HG03159 (cell line): ENCODE results near the gene IPO4.
A peak's percentile ranks its signal among the peaks of the same experiment; 100 is the strongest.
"Not testable (repeated sequence)": the region's sequence is repeated elsewhere in the genome, so short reads cannot be mapped to it uniquely, and the experiment has no call there.

Experiments used
- ATAC-seq: cut with Tn5 transposase; IDR thresholded peaks from one replicate; pipeline ENCODE4 v1.9.1; 2021; ENCODE audit warnings: mild to moderate bottlenecking, moderate library complexity; ENCODE audit not compliant: unreplicated experiment

Gene IPO4

DNA sequence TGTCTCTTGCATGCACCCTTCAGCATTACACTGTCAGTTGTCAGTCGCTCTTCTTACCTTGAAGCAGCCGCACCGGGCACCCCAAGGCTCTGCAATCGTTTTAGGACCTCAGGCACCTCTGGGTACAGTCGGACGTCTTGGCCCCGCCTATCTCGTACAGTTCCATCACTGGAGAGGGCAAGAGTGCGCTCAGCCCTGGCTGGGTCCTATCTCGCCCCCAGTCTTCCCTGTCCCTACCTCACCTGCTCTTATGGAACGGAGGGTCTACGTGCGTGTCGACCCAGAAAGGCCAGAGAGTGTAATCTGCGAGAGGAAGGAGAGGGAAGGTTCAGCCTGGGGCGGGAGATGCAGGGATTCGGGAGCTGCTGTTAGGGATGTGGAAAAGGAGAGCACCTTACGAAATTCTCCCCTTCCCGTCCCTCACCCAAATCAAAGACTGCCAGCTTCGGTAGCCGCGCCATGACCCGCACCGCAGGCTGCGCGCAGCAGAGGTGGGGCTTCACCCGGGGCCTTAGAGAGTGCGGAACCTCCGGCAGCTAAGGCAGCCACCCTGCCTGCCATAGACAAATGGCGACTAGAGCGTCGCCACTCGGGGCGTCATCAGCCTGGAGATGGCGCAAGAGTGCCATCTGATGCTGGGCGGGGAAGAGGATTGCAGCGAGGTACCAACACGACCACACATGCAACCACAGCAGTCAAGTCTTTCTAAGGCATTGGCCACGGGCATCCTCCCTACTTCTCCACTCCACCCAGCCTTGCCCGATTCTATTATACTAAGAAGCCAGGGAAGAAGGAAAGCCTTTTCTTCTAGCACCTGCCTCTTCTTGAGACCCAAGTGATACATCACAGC is 27.1 kb upstream of the IPO4 start, which contains the start of gene MDP1:
Gene MDP1, minus strand, starts transcription at position 572 of the 850 bp plus-strand sequence. Its CDS starts 111 bp downstream, at position 461.
- ATAC-seq = peak; percentile 60

GRCh38 chr14:24213866-24214662 is 25.4 kb upstream of the IPO4 start:
- no peak for ATAC-seq

DNA sequence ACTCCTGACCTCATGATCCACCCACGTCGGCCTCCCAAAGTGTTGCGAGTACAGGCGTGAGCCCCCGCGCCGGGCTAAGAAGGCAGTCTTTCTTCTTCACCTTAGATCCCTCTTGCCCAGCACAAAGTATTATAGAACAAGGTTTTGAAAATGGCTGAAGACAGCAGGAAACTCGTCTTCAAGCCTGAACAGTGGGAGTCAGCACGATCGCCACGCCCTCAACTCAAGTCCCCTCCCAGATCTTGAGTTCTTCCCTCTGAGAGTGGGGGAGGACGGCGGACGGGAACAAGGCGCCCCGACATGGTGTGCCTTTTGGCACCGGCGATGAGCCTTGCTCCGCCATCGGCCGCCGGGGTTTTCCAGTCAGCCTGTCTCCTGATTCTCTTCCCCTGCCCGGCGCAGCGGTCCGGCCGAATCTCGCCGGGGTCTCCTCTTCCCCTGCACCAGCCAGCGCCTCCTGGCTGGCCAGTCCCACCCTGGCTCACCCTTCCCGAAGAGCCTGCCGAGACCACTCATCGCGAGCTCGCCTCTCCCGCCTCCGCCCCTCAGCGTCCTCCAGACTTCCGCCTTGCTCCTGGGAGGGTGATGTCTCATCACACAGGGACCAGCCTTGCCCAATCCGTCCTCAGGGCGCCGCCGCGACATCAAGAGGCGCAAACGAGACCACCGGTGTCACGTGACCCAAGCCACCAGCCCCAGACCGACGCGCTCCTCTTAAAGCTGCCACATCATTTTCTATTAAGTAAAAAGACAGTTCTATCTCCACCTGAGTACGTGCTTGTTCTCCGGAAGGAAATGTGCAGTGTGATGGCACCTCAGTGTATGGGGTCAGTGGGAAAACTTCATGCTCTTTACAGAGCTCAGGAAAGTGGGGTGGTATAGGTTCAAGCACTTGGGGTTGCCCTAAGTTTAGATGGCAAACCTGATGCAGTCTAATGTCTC is 24.6 kb upstream of the IPO4 start, which contains the start of gene CHMP4A:
Gene CHMP4A, minus strand, starts transcription at position 565 of the 942 bp plus-strand sequence. Its CDS starts 49 bp downstream, at position 516.
- ATAC-seq = peak; percentile 73

- ATAC-seq = no peak
These were observed 22.7 kb upstream of the IPO4 start for GRCh38 chr14:24211311-24211710.

DNA sequence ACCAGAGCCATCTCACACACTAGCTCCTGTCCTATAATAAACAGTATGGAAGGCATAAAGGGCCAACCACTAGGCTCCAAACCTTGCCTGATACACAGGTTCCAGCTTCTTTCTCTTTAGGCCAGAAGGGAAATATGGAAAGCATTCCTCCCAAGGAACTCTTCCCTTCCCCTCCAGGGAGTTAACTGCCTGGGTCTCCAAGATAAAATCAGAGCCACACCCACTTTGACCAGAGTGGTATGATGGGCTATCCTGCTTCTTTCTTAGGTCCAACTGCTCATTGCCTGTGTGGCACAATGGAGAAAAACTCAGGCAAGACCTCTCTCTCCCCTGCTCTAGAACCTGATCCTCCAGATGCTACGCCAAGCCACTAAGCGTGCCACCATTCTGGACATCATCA is 19.0 kb upstream of the IPO4 start:
- no peak for ATAC-seq

GRCh38 chr14:24207104-24207551 is 18.5 kb upstream of the IPO4 start:
- no peak for ATAC-seq

GRCh38 chr14:24206260-24207103 is 17.9 kb upstream of the IPO4 start:
- no peak for ATAC-seq

- ATAC-seq = no peak
These were observed 15.8 kb upstream of the IPO4 start for GRCh38 chr14:24204163-24205146.

DNA sequence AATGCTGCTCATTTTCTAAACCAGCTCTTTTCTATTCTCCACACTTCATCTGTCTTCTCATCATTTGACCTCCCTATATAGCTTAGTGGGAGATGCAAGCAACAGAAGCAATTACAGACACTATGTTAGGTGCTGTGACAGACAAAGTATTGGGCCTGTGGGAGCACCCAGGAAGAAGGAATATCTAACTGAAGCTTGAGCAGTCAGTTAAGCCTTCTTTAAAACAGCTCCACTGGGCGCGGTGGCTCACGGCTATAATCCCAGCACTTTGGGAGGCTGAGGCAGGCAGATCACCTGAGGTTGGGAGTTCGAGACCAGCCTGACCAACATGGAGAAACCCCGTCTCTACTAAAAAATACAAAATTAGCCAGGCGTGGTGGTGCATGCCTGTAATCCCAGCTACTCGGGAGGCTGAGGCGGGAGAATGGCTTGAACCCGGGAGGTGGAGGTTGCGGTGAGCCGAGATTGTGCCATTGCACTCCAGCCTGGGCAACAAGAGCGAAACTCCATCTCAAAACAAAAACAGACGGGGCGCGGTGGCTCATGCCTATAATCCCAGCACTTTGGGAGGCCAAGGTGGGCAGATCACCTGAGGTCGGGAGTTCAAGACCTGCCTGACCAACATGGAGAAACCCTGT is 14.8 kb upstream of the IPO4 start:
- not testable (repeated sequence) for ATAC-seq

GRCh38 chr14:24202538-24202937 is 13.9 kb upstream of the IPO4 start:
- not testable (repeated sequence) for ATAC-seq

DNA sequence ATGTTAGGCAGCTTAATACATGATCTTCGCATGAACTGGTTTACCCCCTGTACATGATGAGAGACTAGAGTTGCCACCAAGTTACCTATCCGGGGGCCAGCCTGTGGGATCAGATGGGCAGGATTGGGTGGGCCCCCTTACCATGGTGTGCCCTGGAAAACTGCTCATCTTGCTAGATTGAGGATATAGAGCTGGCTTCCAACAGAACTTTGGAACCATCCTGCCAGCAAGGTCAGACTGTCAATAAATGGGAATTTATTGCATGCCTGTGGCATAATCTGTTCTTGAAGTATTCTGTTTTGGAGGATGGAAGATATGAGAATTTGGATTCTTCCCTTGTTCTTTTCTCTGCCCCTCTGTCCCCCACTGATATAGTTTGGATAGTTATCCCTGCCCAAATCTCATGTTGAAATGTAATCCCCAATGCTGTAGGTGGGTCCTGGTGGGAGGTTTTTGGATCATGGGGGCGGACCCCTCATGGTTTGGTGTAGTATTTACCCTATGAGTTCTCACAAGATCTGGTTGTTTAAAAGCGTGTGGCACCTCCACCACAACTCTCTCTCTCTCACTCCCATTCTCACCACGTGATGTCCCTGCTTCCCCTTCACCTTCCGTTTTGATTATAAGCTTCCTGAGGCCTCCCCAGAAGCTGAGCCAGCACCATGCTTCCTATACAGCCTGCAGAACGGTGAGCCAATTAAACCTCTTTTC is 10.4 kb upstream of the IPO4 start:
- ATAC-seq = no peak

DNA sequence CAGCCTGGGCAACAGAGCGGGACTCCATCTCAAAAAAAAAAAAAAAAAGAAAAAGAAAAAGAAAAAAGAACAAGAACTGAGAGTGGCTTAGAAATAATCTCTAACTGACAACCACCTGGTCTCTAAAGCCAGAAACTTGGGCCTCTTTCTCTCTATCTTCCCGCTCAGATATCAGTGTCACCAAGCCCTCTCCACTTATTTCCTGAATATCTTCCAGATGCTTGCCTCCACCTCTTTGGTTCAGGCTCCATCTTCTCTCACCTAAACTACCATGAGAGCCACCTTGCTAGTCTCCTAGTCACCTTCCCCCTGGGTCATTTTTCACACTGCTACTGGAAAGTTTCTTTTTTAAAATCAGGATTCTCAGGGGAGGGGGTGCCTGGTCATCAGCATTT is 8.4 kb upstream of the IPO4 start:
- no peak for ATAC-seq

- ATAC-seq = peak; percentile 15
These were observed 7.7 kb upstream of the IPO4 start for GRCh38 chr14:24196071-24197055.

DNA sequence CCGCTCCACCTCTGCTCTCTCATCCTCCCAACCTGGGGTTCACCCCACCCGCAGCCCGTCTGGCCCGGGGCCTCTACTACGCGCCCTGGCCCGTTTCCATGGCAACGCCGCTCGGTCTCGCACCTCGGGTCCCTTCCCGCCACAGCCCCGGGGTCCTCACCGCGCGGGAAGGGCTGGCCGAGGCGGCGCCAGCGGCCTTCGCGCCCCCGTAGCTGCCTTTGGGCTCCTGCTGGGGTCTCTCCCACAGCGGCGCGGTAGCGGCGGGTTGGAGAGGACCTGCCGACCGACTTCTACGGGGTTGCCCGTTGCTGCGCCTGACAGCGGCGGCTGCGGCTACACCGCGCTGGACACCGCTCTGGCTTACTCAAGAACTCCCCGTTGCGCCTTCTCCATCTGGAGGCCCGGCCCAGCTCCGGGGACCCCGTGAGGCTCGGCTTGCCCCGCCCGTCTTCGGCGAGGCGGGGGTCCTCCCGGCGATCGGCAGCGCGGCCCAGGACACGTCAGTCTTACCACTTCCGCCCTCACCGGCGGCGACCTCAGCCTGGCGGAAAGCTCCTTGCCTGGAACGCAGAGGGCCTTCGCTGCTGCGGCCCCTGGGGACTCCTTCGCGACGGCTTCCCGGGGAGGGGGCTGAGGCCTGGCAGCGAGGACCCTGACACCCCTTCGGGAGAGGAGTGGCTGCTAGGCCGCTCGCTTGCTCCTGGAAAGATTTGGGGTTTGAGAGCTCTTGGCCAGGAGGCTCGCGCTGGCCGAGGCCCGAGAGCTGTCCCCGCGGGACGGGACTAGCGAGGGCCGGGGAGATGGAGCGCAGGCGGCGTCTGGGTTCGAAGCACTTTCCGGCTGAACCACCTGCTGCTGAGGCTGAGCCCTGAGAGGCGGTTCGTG is 6.8 kb upstream of the IPO4 start, which contains the start of gene TM9SF1:
Gene TM9SF1, minus strand, starts transcription at position 256 of the 885 bp plus-strand sequence. CDS start 422 bp downstream, outside the sequence.
- peak; percentile 82 for ATAC-seq

DNA sequence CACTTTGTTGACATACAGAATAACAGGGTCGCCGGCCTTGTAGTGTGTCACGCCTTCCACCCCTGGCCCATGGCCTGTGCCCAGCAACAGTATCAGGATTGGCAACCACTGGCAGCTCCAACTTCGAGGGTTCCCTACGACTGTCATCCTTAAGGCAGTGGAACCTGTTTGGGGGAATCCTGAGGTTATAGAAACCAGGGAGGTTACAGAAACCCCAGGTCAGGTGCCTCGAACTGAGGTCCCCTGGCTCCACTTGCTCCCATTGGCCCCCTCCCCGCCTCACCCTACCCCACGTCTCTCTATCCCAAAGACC is 6.2 kb upstream of the IPO4 start:
- no peak for ATAC-seq
